Esophagus squamous epithelium (tissue), 5 donors: Measurements from ENCODE around the gene GUK1. TPM values are rescaled to one million over a fixed set of nuclear protein-coding genes. Genes with fewer than 3 reads are reported as not detected.

Experiments
- DNase-seq: peaks from one replicate; lab custom pipeline; 2025; lab: John Stamatoyannopoulos, UW
- H3K27ac ChIP-seq, 4 donors: fragments of 200-600 bp; sonication (generic); one replicate each; pipeline ENCODE4 v1.5.1; 2016 to 2019; ENCODE audit warnings: mild to moderate bottlenecking in 1 of 4
- H3K27me3 ChIP-seq, 4 donors: fragments of 200-600 bp; sonication (generic); 1 replicate in 3 of 4; 2 replicates in 1 of 4; pipeline versions ENCODE4 v1.5.1 to v1.6.0; 2017 to 2021; ENCODE audit warnings: antibody characterized with exemption in 1 of 4
- H3K36me3 ChIP-seq, 3 donors: fragments of 200-600 bp; sonication (generic); one replicate each; pipeline ENCODE4 v1.5.1; 2016 to 2019
- H3K4me1 ChIP-seq, 3 donors: fragments of 200-600 bp; sonication (generic); one replicate each; pipeline ENCODE4 v1.5.1; 2017 to 2019
- H3K4me3 ChIP-seq, 4 donors: fragments of 200-600 bp; sonication (generic); 1 replicate in 3 of 4; 2 replicates in 1 of 4; pipeline ENCODE4 v1.5.1; 2016 to 2019; ENCODE audit warnings: mild to moderate bottlenecking in 2 of 4, moderate library complexity in 1 of 4
- H3K9me3 ChIP-seq, 3 donors: fragments of 200-600 bp; sonication (generic); one replicate each; pipeline ENCODE4 v1.5.1; 2016 to 2019
- POLR2A ChIP-seq, 4 donors: fragments of 450-650 bp; IDR thresholded peaks; one replicate each; pipeline ENCODE4 v1.6.1; 2017; ENCODE audit warnings: antibody characterized with exemption in 4 of 4, mild to moderate bottlenecking in 4 of 4, moderate library complexity in 3 of 4
- WGBS, 2 donors: methylation state at CpG; one replicate each; pipeline ENCODE4 v1.1.5; 2018; 5-methylcytosine and 5-hydroxymethylcytosine counted together
- intact Hi-C: fragments of 100-400 bp; cut with DNase I; formaldehyde crosslinking; loops from one replicate; pipeline ENCODE4 v1.15.0; 2022
- total RNA-seq, 4 donors: library from RNA; depleted of rRNA; stranded (reverse); fragments of >200 nt; gene quantifications; one replicate each; pipeline ENCODE4 v1.1.0, GENCODE V29; 2016
- TF ChIP-seq, protein P1 (sequence below), 6 experiments: fragments of 450-650 bp in 4 of 6; fragments of 200-600 bp in 2 of 6; sonication (generic) in 2 of 6; IDR thresholded peaks; one replicate each; pipeline ENCODE4 v1.5.1; 2016 to 2019; ENCODE audit warnings: antibody characterized with exemption in 6 of 6, mild to moderate bottlenecking in 4 of 6, moderate library complexity in 4 of 6
- donor health status: DM: yes; HTN: yes; CAD: no.

GUK1 gene
- total RNA-seq, 4 donors from 2014 or later, result 279 to 320 (median 302) TPM

DNA sequence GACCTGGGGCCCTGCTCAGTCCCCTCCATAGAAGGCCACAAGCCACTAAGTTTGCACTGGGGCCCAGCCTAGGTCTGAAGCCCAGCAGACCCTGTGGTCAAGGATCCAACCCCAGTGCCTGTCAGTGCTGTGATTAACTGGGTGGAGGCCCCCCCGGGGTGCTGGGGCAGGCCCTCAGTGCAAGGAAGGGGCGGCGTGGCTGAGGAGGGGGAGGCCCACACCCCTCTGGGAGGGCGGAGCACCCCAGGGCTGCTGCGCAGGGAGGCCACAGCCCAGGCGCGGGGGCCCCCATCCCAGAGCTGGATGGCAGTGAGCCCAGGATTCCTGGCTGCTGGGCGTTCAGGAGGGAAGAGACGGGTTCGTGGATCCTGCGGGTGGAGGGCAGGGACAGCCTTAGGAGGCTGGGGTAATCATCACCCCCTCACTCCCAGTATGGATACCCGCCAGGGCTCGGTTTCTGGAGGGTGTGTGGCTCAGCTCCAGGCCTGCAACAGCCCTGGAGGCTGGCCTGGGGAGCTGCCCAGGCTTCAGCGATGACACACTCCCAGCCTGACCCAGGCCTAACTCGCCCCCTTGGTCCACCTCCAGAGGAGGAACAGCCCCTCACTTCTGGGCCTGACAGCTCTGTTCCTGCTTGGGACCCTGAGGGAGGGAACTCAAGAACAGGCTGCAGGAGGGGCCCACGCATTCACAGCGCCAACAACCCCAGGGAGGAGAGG is 10.5 kb downstream of the GUK1 start:
- no peaks in the 10 kb centered on the region for H3K27me3 ChIP-seq
- intact Hi-C loops, result no loop called here
- peak overlapping the region; percentile 70 to 94 (median 84) for H3K27ac ChIP-seq
- H3K36me3 ChIP-seq, result peaks cover 11 to 36% (median 19%) of the 10 kb centered on the region in 3 donors
- H3K4me1 ChIP-seq, result peaks cover 32 to 82% (median 48%) of the 10 kb centered on the region in 3 donors
- no peaks in the 10 kb centered on the region for H3K9me3 ChIP-seq
- WGBS, 2 donors, result 28% methylated on average over 9 of the region's 17 CpGs; no CpG with 5 or more reads in 1 of the 2 donors
- no peak for DNase-seq
- TF ChIP-seq POLR2A (IDR thresholded peaks at IDR 0.05), result no peak
- TF ChIP-seq, protein P1, sequence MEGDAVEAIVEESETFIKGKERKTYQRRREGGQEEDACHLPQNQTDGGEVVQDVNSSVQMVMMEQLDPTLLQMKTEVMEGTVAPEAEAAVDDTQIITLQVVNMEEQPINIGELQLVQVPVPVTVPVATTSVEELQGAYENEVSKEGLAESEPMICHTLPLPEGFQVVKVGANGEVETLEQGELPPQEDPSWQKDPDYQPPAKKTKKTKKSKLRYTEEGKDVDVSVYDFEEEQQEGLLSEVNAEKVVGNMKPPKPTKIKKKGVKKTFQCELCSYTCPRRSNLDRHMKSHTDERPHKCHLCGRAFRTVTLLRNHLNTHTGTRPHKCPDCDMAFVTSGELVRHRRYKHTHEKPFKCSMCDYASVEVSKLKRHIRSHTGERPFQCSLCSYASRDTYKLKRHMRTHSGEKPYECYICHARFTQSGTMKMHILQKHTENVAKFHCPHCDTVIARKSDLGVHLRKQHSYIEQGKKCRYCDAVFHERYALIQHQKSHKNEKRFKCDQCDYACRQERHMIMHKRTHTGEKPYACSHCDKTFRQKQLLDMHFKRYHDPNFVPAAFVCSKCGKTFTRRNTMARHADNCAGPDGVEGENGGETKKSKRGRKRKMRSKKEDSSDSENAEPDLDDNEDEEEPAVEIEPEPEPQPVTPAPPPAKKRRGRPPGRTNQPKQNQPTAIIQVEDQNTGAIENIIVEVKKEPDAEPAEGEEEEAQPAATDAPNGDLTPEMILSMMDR (IDR thresholded peaks at IDR 0.05), result no peak
- peak overlapping the region in 3 of 4 donors; percentile 14 to 57 (median 37) for H3K4me3 ChIP-seq

DNA sequence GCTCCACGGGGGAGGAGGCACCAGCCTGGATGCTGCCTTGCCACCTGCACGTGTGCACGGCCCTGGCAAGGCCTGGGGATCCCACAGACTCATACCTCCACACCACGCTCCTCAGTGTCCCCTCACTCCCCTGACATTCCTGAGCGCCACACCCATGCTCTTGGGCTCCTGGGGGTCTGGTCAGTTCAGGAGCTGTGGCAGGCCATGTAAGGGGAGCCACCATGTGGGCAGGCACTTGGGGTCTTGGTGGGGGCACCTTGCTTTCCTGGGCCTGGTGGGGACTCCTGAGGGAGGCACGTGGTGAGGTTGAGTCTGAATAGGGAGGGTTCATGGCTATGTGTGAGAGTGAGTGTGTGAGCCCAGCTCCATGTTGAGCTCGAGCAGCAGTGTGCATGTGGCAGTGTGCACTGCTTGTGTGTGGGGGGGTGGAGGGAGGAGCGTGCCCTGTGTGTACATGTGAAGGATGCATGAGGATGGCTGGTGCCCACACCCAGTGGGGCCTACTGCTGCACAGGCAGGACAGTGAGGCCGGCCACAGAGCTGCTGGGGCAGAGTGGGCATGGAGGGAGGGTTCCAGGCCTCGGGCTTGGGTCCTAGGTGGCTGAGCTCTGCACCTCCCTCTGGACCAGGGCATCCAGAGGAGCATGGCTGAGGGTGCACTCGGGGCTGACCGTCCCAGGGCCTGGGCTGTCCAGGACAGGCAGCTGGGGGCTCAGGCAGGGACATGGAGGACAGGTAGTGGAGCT is 11.3 kb downstream of the GUK1 start:
- WGBS, 2 donors, result 35% methylated on average over 8 of the region's 12 CpGs; no CpG with 5 or more reads in 1 of the 2 donors
- DNase-seq, result no peak

DNA sequence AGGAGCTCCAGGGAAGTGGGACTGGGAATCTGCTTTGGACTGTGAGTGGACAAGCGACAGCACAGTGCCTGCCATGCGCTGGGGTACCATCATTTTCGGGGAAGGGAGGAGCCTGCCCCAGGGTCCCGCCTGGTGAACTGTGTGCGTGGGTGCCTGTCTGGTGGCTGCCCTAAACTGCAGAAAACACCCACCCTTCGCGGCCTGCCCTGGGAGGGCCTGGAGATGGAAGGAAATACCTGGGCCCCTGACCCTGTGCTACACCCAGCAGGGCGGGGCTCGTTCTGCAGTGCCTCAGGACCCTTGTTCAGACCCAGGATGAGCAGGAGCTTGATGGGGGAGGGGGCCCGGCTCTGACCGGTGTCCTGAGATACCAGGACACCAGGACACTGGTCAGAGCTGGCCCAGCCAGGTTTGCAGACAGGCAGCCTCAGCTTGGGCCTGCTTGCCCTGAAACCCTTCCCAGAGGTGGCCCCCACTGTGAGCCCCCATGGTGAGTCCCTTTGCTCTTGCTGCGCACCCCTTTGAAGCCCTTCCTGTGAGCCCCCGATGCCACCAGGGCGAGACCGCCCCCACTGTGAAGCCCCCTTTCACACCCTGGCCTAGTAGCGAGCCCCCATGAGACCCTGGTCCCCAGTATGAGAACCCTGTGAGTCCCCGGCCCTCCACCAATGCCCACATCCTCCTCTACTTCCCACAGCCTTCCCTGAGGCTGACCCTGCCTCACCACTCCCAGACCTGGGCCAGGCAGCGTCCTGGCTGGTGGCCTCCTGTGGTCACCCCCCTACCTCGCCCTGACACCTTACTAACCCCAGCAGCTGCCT is 12.2 kb downstream of the GUK1 start:
- TF ChIP-seq, protein P1 (IDR thresholded peaks at IDR 0.05), result no peak
- no peak for TF ChIP-seq POLR2A (IDR thresholded peaks at IDR 0.05)
- DNase-seq, result no peak
- Histone ChIP-seq H3K4me3 (no peak overlapping the region), H3K9me3 (no peaks in the 10 kb centered on the region), H3K36me3 (peaks cover 0 to 19% (median 12%) of the 10 kb centered on the region in 3 donors), H3K4me1 (peaks cover 32 to 80% (median 48%) of the 10 kb centered on the region in 3 donors), H3K27ac (peak overlapping the region in 2 of 4 donors; percentile 21 to 87), H3K27me3 (no peaks in the 10 kb centered on the region)
- intact Hi-C loops, result no loop called here
- WGBS, 2 donors, result 81 to 92% methylated on average over 4 to 5 of the region's 19 CpGs

More for the DNA sequence above, 11.3 kb downstream of the GUK1 start:
- Histone ChIP-seq H3K27ac (peak overlapping the region; percentile 70 to 94 (median 84)), H3K4me1 (peaks cover 32 to 82% (median 48%) of the 10 kb centered on the region in 3 donors), H3K36me3 (peaks cover 5 to 29% (median 13%) of the 10 kb centered on the region in 3 donors), H3K27me3 (no peaks in the 10 kb centered on the region), H3K4me3 (peak overlapping the region in 3 of 4 donors; percentile 14 to 57 (median 37)), H3K9me3 (no peaks in the 10 kb centered on the region)
- TF ChIP-seq POLR2A (IDR thresholded peaks at IDR 0.05), result no peak
- TF ChIP-seq, protein P1 (IDR thresholded peaks at IDR 0.05), result no peak
- intact Hi-C loops, result no loop called here

DNA sequence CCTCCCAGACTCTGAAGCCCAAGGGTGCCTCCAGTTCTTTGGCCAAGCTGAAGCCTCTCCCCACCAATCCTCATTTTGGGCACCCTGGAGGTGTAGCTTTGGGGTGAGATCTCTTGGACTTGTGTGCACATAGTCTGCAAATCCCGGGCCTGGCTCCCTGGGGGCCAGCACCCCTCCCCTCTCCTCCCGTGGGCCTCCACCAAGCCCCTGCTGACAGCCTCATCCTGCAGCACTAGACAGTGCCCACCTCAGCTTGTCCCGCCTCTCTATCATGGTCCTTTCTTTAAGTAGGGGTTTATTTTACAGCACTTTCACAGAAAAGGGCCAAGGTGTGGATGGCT is 12.8 kb downstream of the GUK1 start:
- no peaks in the 10 kb centered on the region for H3K9me3 ChIP-seq
- H3K27me3 ChIP-seq, result no peaks in the 10 kb centered on the region
- peaks cover 32 to 79% (median 43%) of the 10 kb centered on the region in 3 donors for H3K4me1 ChIP-seq
- peak overlapping the region in 1 of 4 donors; percentile 6 for H3K27ac ChIP-seq
- no peak overlapping the region for H3K4me3 ChIP-seq
- 80% methylated on average over 2 of the region's 3 CpGs; no CpG with 5 or more reads in 1 of the 2 donors for WGBS, 2 donors
- DNase-seq, result no peak
- TF ChIP-seq, protein P1 (IDR thresholded peaks at IDR 0.05), result no peak
- no peak for TF ChIP-seq POLR2A (IDR thresholded peaks at IDR 0.05)
- intact Hi-C loops, result no loop called here
- H3K36me3 ChIP-seq, result peaks cover 0 to 13% (median 6%) of the 10 kb centered on the region in 3 donors
